Panc1 (cell line): ENCODE measurements around the gene CISTR. TPM values are rescaled to one million over a fixed set of nuclear protein-coding genes. Genes with fewer than 3 reads are reported as not detected.
A peak's percentile ranks its signal among the peaks of the same experiment; 100 is the strongest.

Experiments used
- ATAC-seq: fragments of 200-7000 bp; cut with Tn5 transposase; 2 replicates; pipeline ENCODE4 v1.9.1; 2020; ENCODE audit warnings: mild to moderate bottlenecking, moderate library complexity
- Bru-seq: library from RNA; stranded (reverse); fragments of 400-500 nt; gene quantifications from one replicate; lab custom pipeline; 2021; lab: Mats Ljungman, UMichigan
- BruChase-seq, 2 experiments: library from RNA; stranded (reverse); fragments of 400-500 nt; gene quantifications; one replicate each; lab custom pipeline; 2021; lab: Mats Ljungman, UMichigan
- BruUV-seq: library from RNA; stranded (reverse); fragments of 400-500 nt; replicated peaks from 2 replicates; lab custom pipeline; 2021; lab: Mats Ljungman, UMichigan
- CTCF ChIA-PET: fragments of 300-600 bp; sonication (Branson Sonifier 250); formaldehyde crosslinking; loops from one replicate; lab custom pipeline; 2022; ENCODE audit warnings: antibody characterized with exemption; lab: Charles Lee
- POLR2A ChIA-PET: fragments of 300-600 bp; sonication (Branson Sonifier 250); formaldehyde crosslinking; loops from one replicate; lab custom pipeline; 2022; ENCODE audit warnings: antibody characterized with exemption; lab: Charles Lee
- DNase-seq: peaks from one replicate; pipeline ENCODE4 v3.0.0-alpha.2; 2010; ENCODE audit warnings: low read depth, low spot score
- H3K27ac ChIP-seq: 2 replicates; pipeline ENCODE4 v1.5.1; 2011; ENCODE audit warnings: mild to moderate bottlenecking, low read length, inconsistent platforms
- H3K27me3 ChIP-seq: fragments of 200-500 bp; sonication (Bioruptor generic); 2 replicates; pipeline ENCODE4 v1.6.0; 2014; ENCODE audit warnings: low read length, inconsistent platforms; ENCODE audit not compliant: control insufficient read depth, insufficient read depth
- H3K36me3 ChIP-seq: fragments of 200-500 bp; sonication (Bioruptor generic); 2 replicates; pipeline ENCODE4 v1.5.1; 2014; ENCODE audit warnings: inconsistent platforms, mild to moderate bottlenecking, low read length, moderate library complexity; ENCODE audit not compliant: control insufficient read depth, insufficient read depth
- H3K4me1 ChIP-seq: 2 replicates; pipeline ENCODE4 v1.5.1; 2011; ENCODE audit warnings: inconsistent platforms, mild to moderate bottlenecking, low read length, moderate library complexity; ENCODE audit not compliant: control insufficient read depth, insufficient read depth
- H3K4me3 ChIP-seq, 2 experiments: 2 replicates each; pipeline ENCODE4 v1.5.1; 2011 to 2012; ENCODE audit warnings: low read depth in 2 of 2, low read length in 2 of 2, mild to moderate bottlenecking in 2 of 2, inconsistent platforms in 1 of 2, moderate library complexity in 1 of 2
- H3K9me3 ChIP-seq: fragments of 200-500 bp; sonication (Bioruptor generic); 2 replicates; pipeline ENCODE4 v1.5.1; 2014; ENCODE audit warnings: low read depth, mild to moderate bottlenecking, inconsistent platforms, low read length, moderate library complexity; ENCODE audit not compliant: control insufficient read depth, insufficient read depth
- POLR2AphosphoS5 ChIP-seq: IDR thresholded peaks from 2 replicates; pipeline ENCODE4 v1.6.1; 2012; ENCODE audit warnings: mild to moderate bottlenecking, low read depth, low read length, moderate library complexity
- SIN3A ChIP-seq: IDR thresholded peaks from 2 replicates; pipeline ENCODE4 v1.6.1; 2012; ENCODE audit warnings: low read depth, mild to moderate bottlenecking, low read length, moderate library complexity, borderline replicate concordance; ENCODE audit not compliant: insufficient read depth
- TCF7L2 ChIP-seq: IDR thresholded peaks from 2 replicates; pipeline ENCODE4 v1.6.1; 2011; ENCODE audit warnings: mild to moderate bottlenecking, low read depth, low read length, inconsistent platforms
- in situ Hi-C: cut with HindIII; loops from 2 replicates; pipeline ENCODE4 v1.10.0; 2016; ENCODE audit warnings: low sequenced_read_pairs, low pct_unique_long_range_greater_than_20kb
- intact Hi-C: fragments of 100-400 bp; cut with micrococcal nuclease; formaldehyde crosslinking; loops from one replicate; pipeline ENCODE4 v1.10.0; 2022; ENCODE audit not compliant: unreplicated experiment
- long read RNA-seq: library from polyadenylated mRNA; unstranded; transcript quantifications from one replicate; pipeline ENCODE4 v2.0.0, GENCODE V29; 2021; ENCODE audit not compliant: unreplicated experiment
- polyA plus RNA-seq: library from polyadenylated mRNA; unstranded; fragments of >200 nt; gene quantifications from one replicate; pipeline ENCODE4 v1.2.1, GENCODE V29; 2012; ENCODE audit warnings: missing spikeins; ENCODE audit not compliant: insufficient read length
- total RNA-seq: library from RNA; stranded (reverse); gene quantifications from one replicate; pipeline ENCODE4 v1.2.1, GENCODE V29; 2021; ENCODE audit not compliant: unreplicated experiment
- TF ChIP-seq, protein P1 (sequence below): fragments of 450-650 bp; IDR thresholded peaks from 2 replicates; pipeline ENCODE4 v1.5.1; 2017; ENCODE audit warnings: mild to moderate bottlenecking
- TF ChIP-seq, protein P2 (sequence below), 2 experiments: IDR thresholded peaks; 2 replicates each; pipeline ENCODE4 v1.6.1; 2011 to 2012; ENCODE audit warnings: low read depth in 2 of 2, control low read depth in 1 of 2, low read length in 1 of 2, mild to moderate bottlenecking in 1 of 2, moderate library complexity in 1 of 2; ENCODE audit not compliant: insufficient read depth in 1 of 2

The CISTR gene
- total RNA-seq (not detected), Bru-seq, nascent RNA (percentile 17 among the genes with signal in this experiment), BruChase-seq, experiment 1, labeled RNA remaining after a 2-hour chase (not detected), BruChase-seq, experiment 2, labeled RNA remaining after a 6-hour chase (percentile 11 among the genes with signal in this experiment)
- polyA plus RNA-seq = not detected
- long read RNA-seq = 0 reads

DNA sequence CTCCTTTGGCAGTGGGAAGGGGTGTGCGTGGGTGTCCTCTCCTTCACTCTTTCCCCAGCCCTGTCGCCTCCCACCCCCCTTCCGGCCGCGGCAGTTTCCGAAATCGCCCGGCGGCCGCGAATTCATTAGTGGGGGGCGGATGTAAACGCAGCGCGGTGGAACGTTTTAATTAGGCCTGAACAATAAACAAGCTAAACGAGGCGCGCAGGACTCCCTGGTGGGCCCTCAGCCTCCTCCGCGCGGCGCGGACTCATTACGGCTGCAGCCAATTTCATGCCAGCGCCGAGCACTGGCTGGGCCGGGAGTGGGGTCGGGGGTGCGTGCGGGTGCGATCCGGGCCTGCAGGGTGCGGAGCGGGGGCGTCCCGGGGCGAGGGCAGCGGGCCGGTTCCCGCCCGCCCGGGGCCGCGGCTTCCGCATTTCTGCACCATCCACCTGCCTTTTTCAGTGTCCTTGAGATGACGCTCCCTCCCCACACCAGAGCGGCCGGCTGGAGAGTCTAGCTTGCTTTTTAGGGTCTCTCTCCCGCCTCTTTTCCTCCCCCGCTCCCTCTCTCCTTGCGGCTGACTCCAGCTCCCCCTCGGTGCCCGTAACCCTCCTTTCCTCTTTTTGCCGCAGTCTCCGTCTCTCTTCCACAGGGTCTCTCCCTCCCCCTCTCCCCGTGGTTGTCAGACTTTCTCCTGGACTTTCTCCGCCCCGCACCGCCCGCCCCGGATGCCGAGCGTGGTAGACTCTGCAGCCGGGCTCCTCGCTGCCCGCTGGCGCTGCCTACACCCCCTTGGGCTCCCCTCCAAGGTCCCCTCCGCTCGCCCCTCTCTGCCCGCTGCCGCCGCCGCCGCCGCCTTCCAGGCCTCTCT is at the start of gene CISTR:
Gene CISTR (minus strand): TSS at position 644 of the 856 bp plus-strand sequence.
- ChIA-PET POLR2A (interaction anchor here (0.6 kb wide), 1 partner anchor 211 kb away, joined by 3 read pairs; no protein-coding TSS in a partner anchor), CTCF (interaction anchor here (0.6 kb wide), 1 partner anchor 22 kb away, joined by 4 read pairs; no protein-coding TSS in a partner anchor)
- peak within 1 kb of the TSS; percentile 21; the same call in 1 of the 2 replicates for H3K27ac ChIP-seq
- peaks cover 46% of the 10 kb centered on the region for H3K4me1 ChIP-seq
- no TSS peak for BruUV-seq
- H3K27me3 ChIP-seq = no peaks in the 10 kb centered on the region
- TF ChIP-seq, protein P1, sequence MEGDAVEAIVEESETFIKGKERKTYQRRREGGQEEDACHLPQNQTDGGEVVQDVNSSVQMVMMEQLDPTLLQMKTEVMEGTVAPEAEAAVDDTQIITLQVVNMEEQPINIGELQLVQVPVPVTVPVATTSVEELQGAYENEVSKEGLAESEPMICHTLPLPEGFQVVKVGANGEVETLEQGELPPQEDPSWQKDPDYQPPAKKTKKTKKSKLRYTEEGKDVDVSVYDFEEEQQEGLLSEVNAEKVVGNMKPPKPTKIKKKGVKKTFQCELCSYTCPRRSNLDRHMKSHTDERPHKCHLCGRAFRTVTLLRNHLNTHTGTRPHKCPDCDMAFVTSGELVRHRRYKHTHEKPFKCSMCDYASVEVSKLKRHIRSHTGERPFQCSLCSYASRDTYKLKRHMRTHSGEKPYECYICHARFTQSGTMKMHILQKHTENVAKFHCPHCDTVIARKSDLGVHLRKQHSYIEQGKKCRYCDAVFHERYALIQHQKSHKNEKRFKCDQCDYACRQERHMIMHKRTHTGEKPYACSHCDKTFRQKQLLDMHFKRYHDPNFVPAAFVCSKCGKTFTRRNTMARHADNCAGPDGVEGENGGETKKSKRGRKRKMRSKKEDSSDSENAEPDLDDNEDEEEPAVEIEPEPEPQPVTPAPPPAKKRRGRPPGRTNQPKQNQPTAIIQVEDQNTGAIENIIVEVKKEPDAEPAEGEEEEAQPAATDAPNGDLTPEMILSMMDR = no peak
- TF ChIP-seq SIN3A = no peak
- TF ChIP-seq TCF7L2 = no peak
- TF ChIP-seq POLR2AphosphoS5 = no peak
- TF ChIP-seq, protein P2, sequence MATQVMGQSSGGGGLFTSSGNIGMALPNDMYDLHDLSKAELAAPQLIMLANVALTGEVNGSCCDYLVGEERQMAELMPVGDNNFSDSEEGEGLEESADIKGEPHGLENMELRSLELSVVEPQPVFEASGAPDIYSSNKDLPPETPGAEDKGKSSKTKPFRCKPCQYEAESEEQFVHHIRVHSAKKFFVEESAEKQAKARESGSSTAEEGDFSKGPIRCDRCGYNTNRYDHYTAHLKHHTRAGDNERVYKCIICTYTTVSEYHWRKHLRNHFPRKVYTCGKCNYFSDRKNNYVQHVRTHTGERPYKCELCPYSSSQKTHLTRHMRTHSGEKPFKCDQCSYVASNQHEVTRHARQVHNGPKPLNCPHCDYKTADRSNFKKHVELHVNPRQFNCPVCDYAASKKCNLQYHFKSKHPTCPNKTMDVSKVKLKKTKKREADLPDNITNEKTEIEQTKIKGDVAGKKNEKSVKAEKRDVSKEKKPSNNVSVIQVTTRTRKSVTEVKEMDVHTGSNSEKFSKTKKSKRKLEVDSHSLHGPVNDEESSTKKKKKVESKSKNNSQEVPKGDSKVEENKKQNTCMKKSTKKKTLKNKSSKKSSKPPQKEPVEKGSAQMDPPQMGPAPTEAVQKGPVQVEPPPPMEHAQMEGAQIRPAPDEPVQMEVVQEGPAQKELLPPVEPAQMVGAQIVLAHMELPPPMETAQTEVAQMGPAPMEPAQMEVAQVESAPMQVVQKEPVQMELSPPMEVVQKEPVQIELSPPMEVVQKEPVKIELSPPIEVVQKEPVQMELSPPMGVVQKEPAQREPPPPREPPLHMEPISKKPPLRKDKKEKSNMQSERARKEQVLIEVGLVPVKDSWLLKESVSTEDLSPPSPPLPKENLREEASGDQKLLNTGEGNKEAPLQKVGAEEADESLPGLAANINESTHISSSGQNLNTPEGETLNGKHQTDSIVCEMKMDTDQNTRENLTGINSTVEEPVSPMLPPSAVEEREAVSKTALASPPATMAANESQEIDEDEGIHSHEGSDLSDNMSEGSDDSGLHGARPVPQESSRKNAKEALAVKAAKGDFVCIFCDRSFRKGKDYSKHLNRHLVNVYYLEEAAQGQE (IDR thresholded peaks at IDR 0.05; ENCODE audit: insufficient read depth in 1 of 2, low read depth in 2 of 2, low read length in 1 of 2) = no peak
- DNase-seq (no peak), ATAC-seq (no peak)
- in situ Hi-C loops = no loop called here
- H3K9me3 ChIP-seq = no peaks in the 10 kb centered on the region
- H3K4me3 ChIP-seq = peak within 1 kb of the TSS; percentile 37 to 45
- intact Hi-C loops = no loop called here
- no peaks in the 10 kb centered on the region for H3K36me3 ChIP-seq

DNA sequence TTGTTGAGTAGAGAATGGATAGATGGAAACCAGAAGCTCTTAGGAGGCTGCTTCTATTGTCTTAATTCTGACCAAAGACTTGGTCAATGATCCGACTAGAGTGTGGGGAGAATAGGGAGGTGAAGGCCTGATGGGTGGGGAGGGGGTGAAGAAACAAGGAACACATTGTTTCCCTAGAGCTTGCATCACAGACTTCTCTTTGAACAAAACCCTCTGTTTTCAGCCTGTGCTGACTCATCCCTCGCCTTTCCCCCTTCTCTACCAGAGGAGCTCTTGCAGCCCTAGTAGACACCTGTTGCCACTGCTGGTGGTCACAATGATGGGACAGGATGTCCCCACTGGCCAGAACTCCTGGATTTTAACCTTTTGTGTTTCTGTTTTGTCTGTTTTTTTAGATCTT is 46.8 kb upstream of the CISTR start:
- no TSS peak for BruUV-seq
- Histone ChIP-seq H3K27me3 (no peaks in the 10 kb centered on the region), H3K27ac (peak overlapping the region; percentile 49; the same call in 1 of the 2 replicates), H3K4me3 (no peak overlapping the region), H3K4me1 (no peaks in the 10 kb centered on the region), H3K36me3 (no peaks in the 10 kb centered on the region), H3K9me3 (no peaks in the 10 kb centered on the region)
- TF ChIP-seq, protein P1 = no peak
- TF ChIP-seq SIN3A = no peak
- no peak for TF ChIP-seq TCF7L2
- intact Hi-C loops = no loop called here
- CTCF ChIA-PET = no interaction called here
- POLR2A ChIA-PET = interaction anchor here (0.5 kb wide), 1 partner anchor 128 kb away, joined by 3 read pairs; no protein-coding TSS in a partner anchor
- ATAC-seq (no peak), DNase-seq (no peak)
- in situ Hi-C loops = no loop called here
